Left ventricle myocardium inferior (tissue), 1 donor: ENCODE data around the gene RPL37A. TPM values are rescaled to one million over a fixed set of nuclear protein-coding genes. Genes with fewer than 3 reads are reported as not detected.

Experiments used
- DNase-seq: peaks from one replicate; pipeline ENCODE4 v3.0.0-alpha.2; 2020
- H3K27ac ChIP-seq: fragments of 200-600 bp; replicated peaks from 2 replicates; pipeline ENCODE4 v1.8.0; 2021
- H3K27me3 ChIP-seq: fragments of 200-600 bp; 2 replicates; pipeline ENCODE4 v1.8.0; 2021; ENCODE audit warnings: low read depth
- H3K36me3 ChIP-seq: fragments of 200-600 bp; 2 replicates; pipeline ENCODE4 v1.8.0; 2021
- H3K4me1 ChIP-seq: fragments of 200-600 bp; 2 replicates; pipeline ENCODE4 v1.8.0; 2021
- H3K4me3 ChIP-seq: fragments of 200-600 bp; 2 replicates; pipeline ENCODE4 v1.8.0; 2021; ENCODE audit warnings: mild to moderate bottlenecking, moderate library complexity
- H3K9me3 ChIP-seq: fragments of 200-600 bp; replicated peaks from 2 replicates; pipeline ENCODE4 v1.8.0; 2021
- CTCF ChIP-seq: fragments of 200-600 bp; IDR thresholded peaks from 2 replicates; pipeline ENCODE4 v1.8.0; 2021; ENCODE audit warnings: antibody characterized with exemption, mild to moderate bottlenecking, borderline replicate concordance
- intact Hi-C: fragments of 100-400 bp; cut with micrococcal nuclease; formaldehyde crosslinking; loops from one replicate; pipeline ENCODE4 v1.11.0; 2022
- total RNA-seq: library from RNA; stranded (reverse); fragmentation: NEBNext Ultra II Directional; extraction: Animal tissue kit (Norgen Biotek cat#: 25700); gene quantifications from one replicate; pipeline ENCODE4 v1.2.1, GENCODE V29; 2021
- donor health status: DM: no; HTN: yes; CAD: no; lungs with severe emphysema.

RPL37A gene
- total RNA-seq, 1 donor from 2014 or later: 1,816 TPM

GRCh38 chr2:216519154-216519762, 20.6 kb downstream of the RPL37A start:
- Histone ChIP-seq H3K27ac (no peak overlapping the region), H3K27me3 (no peaks in the 10 kb centered on the region), H3K36me3 (no peaks in the 10 kb centered on the region), H3K9me3 (peaks cover under 1% of the 10 kb centered on the region), H3K4me3 (no peak overlapping the region), H3K4me1 (peaks cover 11% of the 10 kb centered on the region)
- no peak for DNase-seq
- peak; percentile 85 for TF ChIP-seq CTCF
- intact Hi-C loops: loop anchor here (10.0 kb wide), 1 partner anchor 996 kb away; no protein-coding TSS in a partner anchor

- Histone ChIP-seq H3K36me3 (no peaks in the 10 kb centered on the region), H3K9me3 (peaks cover 9% of the 10 kb centered on the region), H3K27me3 (no peaks in the 10 kb centered on the region), H3K4me1 (peaks cover 11% of the 10 kb centered on the region), H3K4me3 (no peak overlapping the region), H3K27ac (no peak overlapping the region)
- TF ChIP-seq CTCF: no peak
- no peak for DNase-seq
- intact Hi-C loops: no loop called here
Observed at GRCh38 chr2:216520112-216520511, 21.5 kb downstream of the RPL37A start.

- TF ChIP-seq CTCF: no peak
- Histone ChIP-seq H3K4me3 (no peak overlapping the region), H3K36me3 (no peaks in the 10 kb centered on the region), H3K9me3 (peaks cover 9% of the 10 kb centered on the region), H3K27me3 (no peaks in the 10 kb centered on the region), H3K4me1 (peaks cover 26% of the 10 kb centered on the region), H3K27ac (no peak overlapping the region)
- DNase-seq: no peak
- intact Hi-C loops: no loop called here
Observed at GRCh38 chr2:216522892-216523502, 24.4 kb downstream of the RPL37A start.

- Histone ChIP-seq H3K4me3 (no peak overlapping the region), H3K27ac (no peak overlapping the region), H3K9me3 (peaks cover 9% of the 10 kb centered on the region), H3K4me1 (peaks cover 23% of the 10 kb centered on the region), H3K27me3 (no peaks in the 10 kb centered on the region), H3K36me3 (no peaks in the 10 kb centered on the region)
- intact Hi-C loops: no loop called here
- TF ChIP-seq CTCF: no peak
- no peak for DNase-seq
Observed at GRCh38 chr2:216525972-216526371, 27.3 kb downstream of the RPL37A start.

- TF ChIP-seq CTCF: no peak
- intact Hi-C loops: no loop called here
- no peak overlapping the region for H3K27ac ChIP-seq
- DNase-seq: no peak
- H3K9me3 ChIP-seq: peaks cover 9% of the 10 kb centered on the region
- no peak overlapping the region for H3K4me3 ChIP-seq
- H3K4me1 ChIP-seq: peaks cover 25% of the 10 kb centered on the region
- H3K27me3 ChIP-seq: no peaks in the 10 kb centered on the region
- H3K36me3 ChIP-seq: no peaks in the 10 kb centered on the region
Observed at GRCh38 chr2:216526939-216527338, 28.3 kb downstream of the RPL37A start.
